ENCODE measurements around the gene CHAC1.
"Not testable (repeated sequence)": the region's sequence is repeated elsewhere in the genome, so short reads cannot be mapped to it uniquely, and the experiment has no call there.

CHAC1 gene

GRCh38 chr15:40958723-40959122, 5.5 kb downstream of the CHAC1 start:
- no peak for DNase-seq

- DNase-seq: no peak
These were observed 6.3 kb downstream of the CHAC1 start for GRCh38 chr15:40959331-40960141.

GRCh38 chr15:40960151-40960885, 7.0 kb downstream of the CHAC1 start:
- DNase-seq: no peak

GRCh38 chr15:40960925-40961324, 7.7 kb downstream of the CHAC1 start:
- no peak for DNase-seq

GRCh38 chr15:40961740-40962139, 8.5 kb downstream of the CHAC1 start:
- not testable (repeated sequence) for DNase-seq

- not testable (repeated sequence) for DNase-seq
These were observed 9.0 kb downstream of the CHAC1 start for GRCh38 chr15:40962317-40962716.

- no peak for DNase-seq
These were observed 9.9 kb downstream of the CHAC1 start for GRCh38 chr15:40963201-40963600.

GRCh38 chr15:40964006-40964405, 10.7 kb downstream of the CHAC1 start:
- no peak for DNase-seq

- DNase-seq: no peak
These were observed 11.4 kb downstream of the CHAC1 start for GRCh38 chr15:40964634-40965033.

GRCh38 chr15:40968290-40969085, 15.2 kb downstream of the CHAC1 start:
- DNase-seq: no peak

- DNase-seq: no peak
These were observed 16.1 kb downstream of the CHAC1 start for GRCh38 chr15:40969363-40969762.

GRCh38 chr15:40974879-40975278, 21.6 kb downstream of the CHAC1 start:
- DNase-seq: no peak

GRCh38 chr15:40976819-40977218, 23.5 kb downstream of the CHAC1 start:
- no peak for DNase-seq

GRCh38 chr15:40978141-40978540, 24.9 kb downstream of the CHAC1 start:
- no peak for DNase-seq

GRCh38 chr15:40978562-40978961, 25.3 kb downstream of the CHAC1 start:
- DNase-seq: no peak

GRCh38 chr15:40981186-40981585, 27.9 kb downstream of the CHAC1 start:
- DNase-seq: no peak

- peak; percentile 41 for DNase-seq
These were observed 29.6 kb downstream of the CHAC1 start for GRCh38 chr15:40982855-40983254.

- DNase-seq: no peak
These were observed 31.1 kb downstream of the CHAC1 start for GRCh38 chr15:40984406-40984805.

GRCh38 chr15:40984964-40985363, 31.7 kb downstream of the CHAC1 start:
- DNase-seq: peak; percentile 84

GRCh38 chr15:40985541-40986330, 32.5 kb downstream of the CHAC1 start:
- peak; percentile 54 for DNase-seq

GRCh38 chr15:40986820-40987219, 33.5 kb downstream of the CHAC1 start:
- DNase-seq: no peak

- DNase-seq: no peak
These were observed 34.9 kb downstream of the CHAC1 start for GRCh38 chr15:40988156-40988555.

- no peak for DNase-seq
These were observed 36.8 kb downstream of the CHAC1 start for GRCh38 chr15:40990080-40990479.

Data from fibroblast of skin of right biceps (primary cell).